Neural cell (in vitro differentiated cells): ENCODE results near the gene TMEM225.

Experiments used
- REST ChIP-seq: IDR thresholded peaks from 2 replicates; pipeline ENCODE4 v1.6.1; 2012; ENCODE audit warnings: borderline replicate concordance
- TF ChIP-seq, protein P1 (sequence below): fragments of 450-650 bp; IDR thresholded peaks from 2 replicates; pipeline ENCODE4 v1.5.1; 2014; ENCODE audit warnings: antibody characterized with exemption, mild to moderate bottlenecking, moderate library complexity; ENCODE audit not compliant: poor library complexity, severe bottlenecking

- TF ChIP-seq, protein P1, sequence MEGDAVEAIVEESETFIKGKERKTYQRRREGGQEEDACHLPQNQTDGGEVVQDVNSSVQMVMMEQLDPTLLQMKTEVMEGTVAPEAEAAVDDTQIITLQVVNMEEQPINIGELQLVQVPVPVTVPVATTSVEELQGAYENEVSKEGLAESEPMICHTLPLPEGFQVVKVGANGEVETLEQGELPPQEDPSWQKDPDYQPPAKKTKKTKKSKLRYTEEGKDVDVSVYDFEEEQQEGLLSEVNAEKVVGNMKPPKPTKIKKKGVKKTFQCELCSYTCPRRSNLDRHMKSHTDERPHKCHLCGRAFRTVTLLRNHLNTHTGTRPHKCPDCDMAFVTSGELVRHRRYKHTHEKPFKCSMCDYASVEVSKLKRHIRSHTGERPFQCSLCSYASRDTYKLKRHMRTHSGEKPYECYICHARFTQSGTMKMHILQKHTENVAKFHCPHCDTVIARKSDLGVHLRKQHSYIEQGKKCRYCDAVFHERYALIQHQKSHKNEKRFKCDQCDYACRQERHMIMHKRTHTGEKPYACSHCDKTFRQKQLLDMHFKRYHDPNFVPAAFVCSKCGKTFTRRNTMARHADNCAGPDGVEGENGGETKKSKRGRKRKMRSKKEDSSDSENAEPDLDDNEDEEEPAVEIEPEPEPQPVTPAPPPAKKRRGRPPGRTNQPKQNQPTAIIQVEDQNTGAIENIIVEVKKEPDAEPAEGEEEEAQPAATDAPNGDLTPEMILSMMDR: no peak
- no peak for TF ChIP-seq REST
Measured at GRCh38 chr11:123851110-123851509, 34.4 kb downstream of the TMEM225 start.
